ENCODE data around the gene DCBLD2.

GRCh38 chr3:98902351-98902740, 851 bp upstream of the DCBLD2 start:
- TF ChIP-seq POLR2AphosphoS5 (IDR thresholded peaks at IDR 0.05; ENCODE audit: low read depth, low read length) (no peak), POLR2A (IDR thresholded peaks at IDR 0.05; ENCODE audit: low read depth, low read length) (no peak), TAF1 (IDR thresholded peaks at IDR 0.05; ENCODE audit: borderline replicate concordance, low read depth, low read length) (no peak)
